GM10248 (cell line): ENCODE measurements around the gene EMILIN2.

ENCODE experiments used
- CTCF ChIA-PET: fragments of 300-600 bp; sonication (Branson Sonifier 250); formaldehyde crosslinking; extraction: SDS; loops from one replicate; lab custom pipeline; 2021; ENCODE audit warnings: antibody characterized with exemption; lab: Yijun Ruan, JAX
- POLR2A ChIA-PET: fragments of 350-650 bp; sonication (Branson Sonifier 250); formaldehyde crosslinking; extraction: SDS; loops from one replicate; lab custom pipeline; 2020; ENCODE audit warnings: antibody characterized with exemption; lab: Yijun Ruan, JAX
- DNase-seq: peaks from one replicate; pipeline ENCODE4 v3.0.0; 2012; ENCODE audit errors: extremely low spot score
- TF ChIP-seq, protein P1 (sequence below): IDR thresholded peaks from 2 replicates; pipeline ENCODE4 v1.5.1; 2012; ENCODE audit warnings: mild to moderate bottlenecking, low read depth; ENCODE audit errors: extremely low read depth, missing control alignments, control extremely low read depth

EMILIN2 gene

DNA sequence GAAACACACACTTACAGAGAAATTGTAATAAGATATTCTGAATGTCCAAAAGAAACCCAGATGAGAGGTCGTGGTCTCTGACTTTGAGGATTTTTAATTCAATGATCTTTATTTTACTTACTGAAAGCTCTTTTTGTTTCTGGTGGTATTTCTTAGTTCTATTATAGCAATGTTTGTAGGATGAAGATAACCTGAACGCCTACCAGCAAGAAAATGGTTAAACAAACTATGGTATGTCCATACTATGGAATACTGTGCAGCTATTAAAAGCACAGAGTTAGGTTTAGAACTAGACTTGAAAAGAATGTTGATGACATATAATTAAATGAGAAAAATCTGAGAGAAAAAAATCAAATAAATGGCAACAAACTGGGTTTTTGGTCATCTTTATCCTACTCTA is 105.8 kb downstream of the EMILIN2 start:
- POLR2A ChIA-PET, result no interaction called here
- no peak for DNase-seq
- TF ChIP-seq, protein P1, sequence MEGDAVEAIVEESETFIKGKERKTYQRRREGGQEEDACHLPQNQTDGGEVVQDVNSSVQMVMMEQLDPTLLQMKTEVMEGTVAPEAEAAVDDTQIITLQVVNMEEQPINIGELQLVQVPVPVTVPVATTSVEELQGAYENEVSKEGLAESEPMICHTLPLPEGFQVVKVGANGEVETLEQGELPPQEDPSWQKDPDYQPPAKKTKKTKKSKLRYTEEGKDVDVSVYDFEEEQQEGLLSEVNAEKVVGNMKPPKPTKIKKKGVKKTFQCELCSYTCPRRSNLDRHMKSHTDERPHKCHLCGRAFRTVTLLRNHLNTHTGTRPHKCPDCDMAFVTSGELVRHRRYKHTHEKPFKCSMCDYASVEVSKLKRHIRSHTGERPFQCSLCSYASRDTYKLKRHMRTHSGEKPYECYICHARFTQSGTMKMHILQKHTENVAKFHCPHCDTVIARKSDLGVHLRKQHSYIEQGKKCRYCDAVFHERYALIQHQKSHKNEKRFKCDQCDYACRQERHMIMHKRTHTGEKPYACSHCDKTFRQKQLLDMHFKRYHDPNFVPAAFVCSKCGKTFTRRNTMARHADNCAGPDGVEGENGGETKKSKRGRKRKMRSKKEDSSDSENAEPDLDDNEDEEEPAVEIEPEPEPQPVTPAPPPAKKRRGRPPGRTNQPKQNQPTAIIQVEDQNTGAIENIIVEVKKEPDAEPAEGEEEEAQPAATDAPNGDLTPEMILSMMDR, result no peak
- CTCF ChIA-PET, result interaction anchor here (0.7 to 1.5 kb wide), 5 partner anchors 15 to 199 kb away, joined by 3 to 4 read pairs (median 3); no protein-coding TSS in a partner anchor

DNA sequence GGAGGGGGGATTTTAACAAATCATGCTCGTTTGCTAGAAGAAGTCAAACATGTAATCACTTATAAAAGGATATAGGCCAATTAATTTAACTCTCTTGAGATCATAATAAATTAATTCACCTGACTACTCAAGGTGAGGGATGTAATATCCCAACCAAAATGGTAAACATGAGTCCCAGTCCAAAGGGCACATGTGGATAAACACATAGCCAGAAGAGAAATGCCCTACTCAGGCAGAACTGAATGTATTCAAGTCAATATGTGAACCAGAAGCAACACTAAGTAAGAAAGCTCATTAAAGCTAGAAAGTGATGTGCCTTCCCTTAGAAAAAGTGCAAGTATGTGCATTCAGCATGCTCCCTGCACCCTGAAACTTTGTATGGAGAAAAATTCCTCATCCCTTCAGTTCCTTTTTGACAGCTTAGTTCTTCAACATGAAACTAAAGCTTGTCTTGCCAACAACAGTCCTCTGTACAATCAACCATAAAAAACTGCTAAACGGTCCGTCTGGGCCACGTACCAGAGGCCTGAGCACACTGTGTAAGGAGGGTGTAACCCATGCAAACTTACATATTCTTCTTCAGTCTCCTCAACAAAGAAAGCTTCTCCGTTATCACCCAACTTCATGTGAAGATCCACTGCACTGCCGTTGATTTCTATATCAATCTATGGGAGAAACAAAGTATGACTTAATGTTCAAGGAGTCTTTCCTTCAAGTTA is 107.3 kb downstream of the EMILIN2 start:
- TF ChIP-seq, protein P1, result no peak
- POLR2A ChIA-PET, result no interaction called here
- CTCF ChIA-PET, result interaction anchor here (0.7 to 1.6 kb wide), 3 partner anchors 10 to 292 kb away, joined by 3 to 6 read pairs (median 4); no protein-coding TSS in a partner anchor
- DNase-seq, result no peak

DNA sequence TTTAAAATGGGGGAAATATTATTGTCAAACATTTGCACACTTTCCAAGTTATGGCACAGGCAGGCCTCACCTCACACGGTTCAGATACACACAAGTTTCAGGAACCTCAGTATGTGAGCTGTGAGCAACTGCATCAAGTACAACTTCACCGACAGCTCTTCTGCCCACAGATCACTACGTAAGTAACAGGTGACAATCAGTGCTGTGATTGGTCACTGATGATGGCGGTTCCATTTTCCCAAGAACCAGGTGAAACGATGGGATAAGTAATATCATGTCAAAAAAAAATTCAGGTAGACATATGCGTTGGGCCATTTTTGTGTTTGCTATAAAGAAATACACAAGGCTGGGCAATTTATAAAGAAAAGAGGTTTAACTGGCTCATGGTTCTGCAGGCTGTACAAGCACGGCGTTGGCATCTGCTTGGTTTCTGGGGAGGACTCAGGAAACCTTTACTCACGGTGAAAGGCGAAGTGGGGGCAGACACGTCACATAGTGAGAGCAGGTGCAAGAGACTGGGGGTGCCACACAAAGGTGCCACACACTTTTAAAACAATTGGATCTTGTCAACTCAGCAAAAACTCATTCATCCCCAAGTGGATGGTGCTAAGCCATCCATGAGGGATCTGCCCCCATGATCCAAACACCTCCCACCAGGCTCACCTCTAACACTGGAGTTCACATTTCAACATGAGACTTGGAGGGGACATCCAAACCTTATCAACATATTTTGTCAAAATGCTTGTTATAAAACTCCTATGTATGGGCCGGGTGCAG is 108.3 kb downstream of the EMILIN2 start:
- ChIA-PET CTCF (interaction anchor here (1.4 to 1.6 kb wide), 2 partner anchors 40 to 291 kb away, joined by 4 to 6 read pairs; no protein-coding TSS in a partner anchor), POLR2A (no interaction called here)
- no peak for DNase-seq
- TF ChIP-seq, protein P1, result no peak

DNA sequence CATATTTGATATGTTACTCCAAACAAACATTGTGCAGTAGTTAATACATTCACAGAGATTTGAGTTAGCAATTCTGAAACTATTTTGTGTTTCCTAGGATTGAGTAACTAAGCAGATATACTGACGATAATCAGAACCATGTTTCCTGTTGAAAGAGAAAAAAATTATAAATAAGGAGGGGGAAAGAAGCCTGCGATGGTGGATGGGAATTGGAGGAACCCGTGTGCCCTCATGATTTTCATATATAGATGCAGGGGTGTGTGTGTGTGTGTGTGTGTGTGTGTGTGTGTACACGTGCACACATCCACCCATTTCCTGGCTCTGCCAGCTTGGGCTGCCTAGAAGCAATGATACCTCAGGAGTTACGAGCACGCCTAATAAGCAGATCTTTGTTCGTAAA is 109.2 kb downstream of the EMILIN2 start:
- ChIA-PET CTCF (interaction anchor here (0.6 to 1.9 kb wide), 3 partner anchors 13 to 39 kb away, joined by 3 to 4 read pairs (median 4); no protein-coding TSS in a partner anchor), POLR2A (no interaction called here)
- DNase-seq, result no peak
- TF ChIP-seq, protein P1, result no peak

DNA sequence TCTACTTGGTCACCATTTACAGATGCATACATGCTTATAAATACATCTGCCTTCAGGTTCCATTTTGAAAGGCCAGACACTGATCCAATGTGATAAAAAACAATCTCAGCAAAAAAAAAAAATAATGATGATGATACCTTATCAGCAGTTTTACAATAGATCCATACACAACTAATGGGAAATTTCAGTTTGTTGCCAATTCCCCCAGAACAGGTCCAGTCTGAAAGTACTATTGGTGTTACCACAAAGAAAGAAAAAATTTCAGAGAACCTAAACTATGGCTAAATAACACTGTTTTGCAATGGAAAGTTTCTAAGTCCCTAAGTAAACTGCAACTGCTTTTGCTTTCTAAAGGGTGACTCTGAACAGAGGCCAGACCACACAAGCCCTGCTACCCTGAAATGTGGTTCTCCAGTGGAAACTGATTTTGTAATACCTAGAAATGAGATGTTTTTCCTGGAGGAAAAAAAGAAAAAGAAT is 112.1 kb downstream of the EMILIN2 start:
- ChIA-PET CTCF (interaction anchor here (0.7 to 3.3 kb wide), 9 partner anchors 9 to 626 kb away, joined by 3 to 15 read pairs (median 4); no protein-coding TSS in a partner anchor), POLR2A (no interaction called here)
- peak; percentile 46 for DNase-seq

More for the DNA sequence above, 112.1 kb downstream of the EMILIN2 start:
- TF ChIP-seq, protein P1, result no peak
